Left ventricle myocardium inferior (tissue), 1 donor: ENCODE results near the gene ALOX15B. TPM values are rescaled to one million over a fixed set of nuclear protein-coding genes. Genes with fewer than 3 reads are reported as not detected.

ENCODE experiments used
- DNase-seq: peaks from one replicate; pipeline ENCODE4 v3.0.0-alpha.2; 2020
- H3K27ac ChIP-seq: fragments of 200-600 bp; replicated peaks from 2 replicates; pipeline ENCODE4 v1.8.0; 2021
- H3K27me3 ChIP-seq: fragments of 200-600 bp; 2 replicates; pipeline ENCODE4 v1.8.0; 2021; ENCODE audit warnings: low read depth
- H3K36me3 ChIP-seq: fragments of 200-600 bp; 2 replicates; pipeline ENCODE4 v1.8.0; 2021
- H3K4me1 ChIP-seq: fragments of 200-600 bp; 2 replicates; pipeline ENCODE4 v1.8.0; 2021
- H3K4me3 ChIP-seq: fragments of 200-600 bp; 2 replicates; pipeline ENCODE4 v1.8.0; 2021; ENCODE audit warnings: mild to moderate bottlenecking, moderate library complexity
- H3K9me3 ChIP-seq: fragments of 200-600 bp; replicated peaks from 2 replicates; pipeline ENCODE4 v1.8.0; 2021
- intact Hi-C: fragments of 100-400 bp; cut with micrococcal nuclease; formaldehyde crosslinking; loops from one replicate; pipeline ENCODE4 v1.11.0; 2022
- total RNA-seq: library from RNA; stranded (reverse); fragmentation: NEBNext Ultra II Directional; extraction: Animal tissue kit (Norgen Biotek cat#: 25700); gene quantifications from one replicate; pipeline ENCODE4 v1.2.1, GENCODE V29; 2021
- TF ChIP-seq, protein P1 (sequence below): fragments of 200-600 bp; IDR thresholded peaks from 2 replicates; pipeline ENCODE4 v1.8.0; 2021; ENCODE audit warnings: antibody characterized with exemption, mild to moderate bottlenecking, borderline replicate concordance
- donor health status: DM: no; HTN: yes; CAD: no; lungs with severe emphysema.

The ALOX15B gene
- total RNA-seq, 1 donor from 2014 or later, result not detected

DNA sequence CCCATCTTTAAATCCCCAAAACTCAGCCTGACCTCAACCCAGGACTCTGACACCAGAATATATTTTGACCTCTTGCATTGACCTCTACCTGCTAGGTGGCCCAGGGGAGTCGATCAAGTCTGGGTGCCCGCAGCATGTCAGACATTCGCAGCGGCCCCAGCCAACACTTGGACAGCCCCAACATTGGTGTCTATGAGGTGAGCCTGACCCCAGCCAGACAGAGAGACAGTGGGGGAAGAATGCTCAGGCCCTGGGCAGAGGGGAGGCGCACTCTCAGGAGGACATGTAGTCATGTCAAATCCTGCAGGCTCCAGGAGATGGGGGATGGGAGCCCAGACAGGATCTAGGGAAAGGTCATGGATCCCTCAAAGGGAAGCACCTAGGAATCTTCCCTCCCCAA, 31.0 kb upstream of the ALOX15B start:
- H3K27ac ChIP-seq, result no peak overlapping the region
- TF ChIP-seq, protein P1, sequence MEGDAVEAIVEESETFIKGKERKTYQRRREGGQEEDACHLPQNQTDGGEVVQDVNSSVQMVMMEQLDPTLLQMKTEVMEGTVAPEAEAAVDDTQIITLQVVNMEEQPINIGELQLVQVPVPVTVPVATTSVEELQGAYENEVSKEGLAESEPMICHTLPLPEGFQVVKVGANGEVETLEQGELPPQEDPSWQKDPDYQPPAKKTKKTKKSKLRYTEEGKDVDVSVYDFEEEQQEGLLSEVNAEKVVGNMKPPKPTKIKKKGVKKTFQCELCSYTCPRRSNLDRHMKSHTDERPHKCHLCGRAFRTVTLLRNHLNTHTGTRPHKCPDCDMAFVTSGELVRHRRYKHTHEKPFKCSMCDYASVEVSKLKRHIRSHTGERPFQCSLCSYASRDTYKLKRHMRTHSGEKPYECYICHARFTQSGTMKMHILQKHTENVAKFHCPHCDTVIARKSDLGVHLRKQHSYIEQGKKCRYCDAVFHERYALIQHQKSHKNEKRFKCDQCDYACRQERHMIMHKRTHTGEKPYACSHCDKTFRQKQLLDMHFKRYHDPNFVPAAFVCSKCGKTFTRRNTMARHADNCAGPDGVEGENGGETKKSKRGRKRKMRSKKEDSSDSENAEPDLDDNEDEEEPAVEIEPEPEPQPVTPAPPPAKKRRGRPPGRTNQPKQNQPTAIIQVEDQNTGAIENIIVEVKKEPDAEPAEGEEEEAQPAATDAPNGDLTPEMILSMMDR, result no peak
- H3K36me3 ChIP-seq, result no peaks in the 10 kb centered on the region
- no peaks in the 10 kb centered on the region for H3K9me3 ChIP-seq
- H3K4me1 ChIP-seq, result peaks cover 9% of the 10 kb centered on the region
- no peak overlapping the region for H3K4me3 ChIP-seq
- no peak for DNase-seq
- intact Hi-C loops, result no loop called here
- H3K27me3 ChIP-seq, result peaks cover 56% of the 10 kb centered on the region

DNA sequence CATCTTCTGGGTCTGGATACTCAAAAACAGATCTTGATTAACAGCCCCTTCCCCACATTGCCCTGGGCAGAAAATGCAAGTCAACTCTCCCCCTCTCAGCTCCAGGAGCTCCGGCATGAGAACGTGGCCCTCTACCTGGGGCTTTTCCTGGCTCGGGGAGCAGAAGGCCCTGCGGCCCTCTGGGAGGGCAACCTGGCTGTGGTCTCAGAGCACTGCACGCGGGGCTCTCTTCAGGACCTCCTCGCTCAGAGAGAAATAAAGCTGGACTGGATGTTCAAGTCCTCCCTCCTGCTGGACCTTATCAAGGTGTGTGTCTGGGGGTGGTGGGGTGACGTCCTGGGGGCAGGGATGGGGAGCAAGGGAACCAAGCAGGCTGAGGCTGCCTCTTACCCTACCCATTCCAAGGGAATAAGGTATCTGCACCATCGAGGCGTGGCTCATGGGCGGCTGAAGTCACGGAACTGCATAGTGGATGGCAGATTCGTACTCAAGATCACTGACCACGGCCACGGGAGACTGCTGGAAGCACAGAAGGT, 26.7 kb upstream of the ALOX15B start:
- intact Hi-C loops, result no loop called here
- no peak for DNase-seq
- Histone ChIP-seq H3K36me3 (no peaks in the 10 kb centered on the region), H3K27me3 (peaks cover 56% of the 10 kb centered on the region), H3K4me1 (peaks cover 15% of the 10 kb centered on the region), H3K4me3 (no peak overlapping the region), H3K27ac (no peak overlapping the region), H3K9me3 (no peaks in the 10 kb centered on the region)
- TF ChIP-seq, protein P1, result no peak

DNA sequence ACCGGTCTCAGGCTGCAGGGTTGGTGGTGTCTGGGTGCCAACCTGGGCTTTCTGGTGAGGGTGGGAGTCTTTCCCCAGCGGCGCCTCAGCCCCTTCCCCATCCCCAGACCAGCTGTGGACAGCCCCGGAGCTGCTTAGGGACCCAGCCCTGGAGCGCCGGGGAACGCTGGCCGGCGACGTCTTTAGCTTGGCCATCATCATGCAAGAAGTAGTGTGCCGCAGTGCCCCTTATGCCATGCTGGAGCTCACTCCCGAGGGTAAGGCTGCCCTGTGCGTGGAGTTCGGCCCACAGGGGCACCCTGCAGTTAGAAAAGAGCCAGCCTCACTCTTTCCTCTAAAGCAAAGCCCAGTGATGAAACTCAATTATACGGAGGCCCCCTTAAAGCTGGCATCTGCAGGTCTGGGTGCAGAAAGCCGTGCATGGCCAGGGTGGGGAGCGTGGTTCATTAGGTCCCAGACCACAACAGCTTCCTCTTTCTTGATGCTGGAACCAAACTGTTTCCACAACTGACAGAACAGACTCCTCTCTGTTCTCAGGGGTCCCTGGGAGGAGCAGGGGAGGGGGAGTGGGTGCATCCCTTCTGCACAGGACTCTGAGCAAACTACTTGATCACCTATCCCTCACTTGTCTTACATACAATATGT, 25.7 kb upstream of the ALOX15B start:
- Histone ChIP-seq H3K4me1 (peaks cover 17% of the 10 kb centered on the region), H3K27ac (no peak overlapping the region), H3K36me3 (no peaks in the 10 kb centered on the region), H3K4me3 (no peak overlapping the region), H3K9me3 (no peaks in the 10 kb centered on the region), H3K27me3 (peaks cover 54% of the 10 kb centered on the region)
- DNase-seq, result no peak
- TF ChIP-seq, protein P1, result no peak
- intact Hi-C loops, result no loop called here

DNA sequence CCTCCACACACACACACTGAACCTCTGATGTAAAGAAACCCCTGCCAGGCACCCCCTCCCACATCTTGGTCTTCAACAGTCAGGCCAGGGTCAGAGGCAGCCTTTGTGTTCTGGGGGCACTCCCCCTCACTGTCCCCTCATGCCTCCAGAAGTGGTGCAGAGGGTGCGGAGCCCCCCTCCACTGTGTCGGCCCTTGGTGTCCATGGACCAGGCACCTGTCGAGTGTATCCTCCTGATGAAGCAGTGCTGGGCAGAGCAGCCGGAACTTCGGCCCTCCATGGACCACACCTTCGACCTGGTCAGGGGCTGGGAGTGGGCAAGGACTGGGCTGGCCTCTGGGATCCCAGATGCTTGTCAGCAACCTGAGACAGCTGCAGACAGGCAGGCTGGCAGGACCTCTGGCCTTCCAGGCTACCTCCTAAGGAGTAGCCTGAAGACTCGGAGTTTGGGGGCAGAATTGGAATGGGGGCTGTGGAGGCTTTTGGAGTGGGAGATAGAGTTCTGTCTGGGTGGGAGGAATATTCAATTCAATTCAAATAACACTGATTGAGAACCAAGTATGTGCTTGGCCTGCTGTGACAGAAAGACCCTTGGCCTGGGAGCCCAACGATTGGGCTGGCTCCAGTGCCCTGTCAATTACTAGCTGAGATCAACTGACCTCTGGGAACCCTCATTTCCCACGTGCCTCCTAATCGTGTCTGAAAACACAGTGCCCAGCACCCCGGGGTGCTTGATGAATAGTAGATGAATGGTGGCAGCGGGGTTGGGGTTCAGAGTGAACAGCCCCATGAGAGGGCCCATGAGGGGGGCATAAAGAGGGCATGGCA, 24.9 kb upstream of the ALOX15B start:
- Histone ChIP-seq H3K9me3 (no peaks in the 10 kb centered on the region), H3K4me3 (no peak overlapping the region), H3K36me3 (no peaks in the 10 kb centered on the region), H3K4me1 (peaks cover 17% of the 10 kb centered on the region), H3K27me3 (peaks cover 51% of the 10 kb centered on the region), H3K27ac (no peak overlapping the region)
- TF ChIP-seq, protein P1, result no peak
- DNase-seq, result no peak
- intact Hi-C loops, result no loop called here

DNA sequence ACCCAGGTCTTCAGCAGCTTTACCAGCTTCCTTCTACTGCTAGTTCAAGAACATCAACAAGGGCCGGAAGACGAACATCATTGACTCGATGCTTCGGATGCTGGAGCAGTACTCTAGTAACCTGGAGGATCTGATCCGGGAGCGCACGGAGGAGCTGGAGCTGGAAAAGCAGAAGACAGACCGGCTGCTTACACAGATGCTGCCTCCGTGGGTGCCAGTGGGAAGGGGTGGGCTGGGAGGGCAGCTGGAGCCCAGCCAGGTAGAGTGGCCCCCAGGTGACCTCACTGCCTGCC, 24.4 kb upstream of the ALOX15B start:
- no peaks in the 10 kb centered on the region for H3K36me3 ChIP-seq
- H3K27ac ChIP-seq, result no peak overlapping the region
- intact Hi-C loops, result no loop called here
- peaks cover 46% of the 10 kb centered on the region for H3K27me3 ChIP-seq
- no peak overlapping the region for H3K4me3 ChIP-seq
- DNase-seq, result no peak
- H3K9me3 ChIP-seq, result no peaks in the 10 kb centered on the region
- TF ChIP-seq, protein P1, result no peak
- peaks cover 17% of the 10 kb centered on the region for H3K4me1 ChIP-seq
